Transverse colon (tissue), 4 donors: ENCODE measurements around the gene INTS2.

Experiments used
- CTCF ChIP-seq, 5 experiments: fragments of 200-600 bp in 3 of 5; fragments of 450-650 bp in 2 of 5; sonication (generic) in 3 of 5; IDR thresholded peaks; 1 replicate in 2 of 5; 2 replicates in 3 of 5; pipeline ENCODE4 v1.5.1; 2016 to 2017; ENCODE audit warnings: antibody characterized with exemption in 5 of 5, inconsistent platforms in 3 of 5, mild to moderate bottlenecking in 2 of 5, moderate library complexity in 1 of 5
- POLR2A ChIP-seq: fragments of 450-650 bp; IDR thresholded peaks from one replicate; pipeline ENCODE4 v1.6.1; 2016; ENCODE audit warnings: antibody characterized with exemption, mild to moderate bottlenecking, moderate library complexity
- POLR2AphosphoS5 ChIP-seq, 3 donors: sonication (generic); formaldehyde crosslinking; IDR thresholded peaks; one replicate each; pipeline ENCODE4 v1.6.1; 2016; ENCODE audit warnings: antibody characterized with exemption in 3 of 3

GRCh38 chr17:61875285-61875684 is 52.5 kb downstream of the INTS2 start:
- TF ChIP-seq POLR2AphosphoS5 (IDR thresholded peaks at IDR 0.05) = no peak
- TF ChIP-seq CTCF (IDR thresholded peaks at IDR 0.05) = no peak
- TF ChIP-seq POLR2A = no peak
